HG03565 (cell line): Measurements from ENCODE around the gene NTS.
A peak's percentile ranks its signal among the peaks of the same experiment; 100 is the strongest.

Source experiments
- ATAC-seq: cut with Tn5 transposase; IDR thresholded peaks from one replicate; pipeline ENCODE4 v1.9.1; 2021; ENCODE audit warnings: mild to moderate bottlenecking, moderate library complexity; ENCODE audit not compliant: unreplicated experiment

NTS gene

GRCh38 chr12:85874031-85874461, at the start of gene NTS:
TSS of gene NTS (plus strand) at chr12:85874295. CDS start at chr12:85874404, 109 bp downstream.
- peak; percentile 71 for ATAC-seq

GRCh38 chr12:85825746-85826145, 48.3 kb upstream of the NTS start:
- no peak for ATAC-seq

- ATAC-seq, result no peak
These were observed 45.5 kb upstream of the NTS start for GRCh38 chr12:85828576-85828975.

DNA sequence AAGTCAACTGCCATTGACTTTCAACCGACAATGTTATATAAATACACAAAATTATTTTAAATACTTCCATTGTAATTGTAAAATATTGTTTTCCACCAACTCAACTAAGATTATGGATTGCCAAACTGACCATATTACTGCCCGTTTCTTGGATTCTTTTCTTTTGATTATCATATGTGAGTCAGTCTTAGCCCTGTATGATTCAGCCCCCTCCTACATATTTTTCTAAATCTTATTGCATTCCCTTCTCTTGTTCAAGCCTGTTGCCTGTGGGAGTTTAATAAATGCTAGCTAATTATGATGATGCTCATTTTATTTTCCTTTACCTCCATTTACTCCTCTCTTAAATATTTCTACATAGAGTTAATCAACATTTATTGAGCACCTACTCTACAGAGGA, 44.7 kb upstream of the NTS start:
- no peak for ATAC-seq

DNA sequence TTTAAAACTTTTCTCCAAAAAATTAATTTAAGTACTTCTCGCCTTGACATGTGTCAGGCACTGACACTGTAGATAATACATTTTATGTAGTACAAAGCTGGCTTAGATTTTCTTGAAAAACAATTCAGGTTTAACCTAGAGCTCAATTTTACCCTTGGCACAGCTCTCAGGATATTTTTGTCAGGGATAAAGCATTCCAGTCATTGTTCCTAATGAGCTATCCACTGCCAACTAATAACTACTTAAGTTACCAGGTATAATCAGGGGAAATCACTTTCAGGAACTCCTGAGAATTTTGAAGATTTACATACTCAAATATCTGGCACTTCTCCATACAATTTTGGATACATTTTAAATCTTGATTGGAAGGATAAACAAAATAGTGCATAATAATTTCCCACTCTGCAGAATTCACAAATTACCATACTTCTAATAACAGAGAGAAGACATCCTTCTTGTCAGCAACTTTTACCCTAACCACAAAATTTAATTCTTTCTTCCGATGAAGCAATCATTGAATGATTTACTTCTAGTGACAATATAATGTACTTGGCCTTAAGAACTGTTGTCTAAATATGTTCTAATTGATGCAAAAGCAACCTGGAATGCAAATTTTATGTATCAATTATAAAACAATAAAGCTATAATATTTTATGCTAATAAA, 42.6 kb upstream of the NTS start:
- no peak for ATAC-seq

DNA sequence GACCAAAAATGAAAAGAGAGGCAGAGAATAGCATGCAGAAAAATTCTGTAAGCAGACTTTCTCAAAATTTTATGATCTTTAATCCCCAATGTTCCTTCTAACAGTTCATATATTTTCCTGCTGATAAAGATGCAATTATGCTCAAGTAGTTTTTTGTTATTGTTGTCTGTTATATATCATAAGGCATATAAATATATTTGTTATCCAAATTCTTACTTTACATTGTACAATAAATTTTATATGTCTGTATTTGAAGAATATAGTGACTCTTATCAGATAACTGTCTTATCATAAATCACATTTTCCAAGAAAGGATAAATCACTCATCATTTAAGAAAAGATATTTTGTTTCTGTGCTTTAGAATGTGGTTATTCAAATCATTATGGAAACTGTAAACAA, 40.5 kb upstream of the NTS start:
- ATAC-seq, result no peak

DNA sequence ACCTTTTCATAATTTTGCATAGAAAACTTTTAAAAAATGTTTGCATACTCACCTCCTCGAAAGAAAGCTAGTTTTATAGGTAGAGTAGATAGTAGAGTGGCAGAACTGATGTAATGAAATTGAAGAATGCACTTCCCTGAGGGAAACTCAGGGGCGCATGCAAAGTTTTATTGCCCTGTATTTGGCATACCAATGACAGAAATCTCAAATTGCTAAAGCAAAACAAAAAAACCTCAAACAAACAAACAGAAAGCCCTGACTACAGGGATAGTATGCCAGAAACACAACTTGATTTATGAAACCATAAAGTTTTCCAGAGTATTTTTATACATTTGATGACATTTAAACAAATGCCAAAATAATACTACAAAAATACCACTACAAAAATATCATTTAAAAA, 39.7 kb upstream of the NTS start:
- no peak for ATAC-seq

GRCh38 chr12:85835426-85836196, 38.5 kb upstream of the NTS start:
- no peak for ATAC-seq

DNA sequence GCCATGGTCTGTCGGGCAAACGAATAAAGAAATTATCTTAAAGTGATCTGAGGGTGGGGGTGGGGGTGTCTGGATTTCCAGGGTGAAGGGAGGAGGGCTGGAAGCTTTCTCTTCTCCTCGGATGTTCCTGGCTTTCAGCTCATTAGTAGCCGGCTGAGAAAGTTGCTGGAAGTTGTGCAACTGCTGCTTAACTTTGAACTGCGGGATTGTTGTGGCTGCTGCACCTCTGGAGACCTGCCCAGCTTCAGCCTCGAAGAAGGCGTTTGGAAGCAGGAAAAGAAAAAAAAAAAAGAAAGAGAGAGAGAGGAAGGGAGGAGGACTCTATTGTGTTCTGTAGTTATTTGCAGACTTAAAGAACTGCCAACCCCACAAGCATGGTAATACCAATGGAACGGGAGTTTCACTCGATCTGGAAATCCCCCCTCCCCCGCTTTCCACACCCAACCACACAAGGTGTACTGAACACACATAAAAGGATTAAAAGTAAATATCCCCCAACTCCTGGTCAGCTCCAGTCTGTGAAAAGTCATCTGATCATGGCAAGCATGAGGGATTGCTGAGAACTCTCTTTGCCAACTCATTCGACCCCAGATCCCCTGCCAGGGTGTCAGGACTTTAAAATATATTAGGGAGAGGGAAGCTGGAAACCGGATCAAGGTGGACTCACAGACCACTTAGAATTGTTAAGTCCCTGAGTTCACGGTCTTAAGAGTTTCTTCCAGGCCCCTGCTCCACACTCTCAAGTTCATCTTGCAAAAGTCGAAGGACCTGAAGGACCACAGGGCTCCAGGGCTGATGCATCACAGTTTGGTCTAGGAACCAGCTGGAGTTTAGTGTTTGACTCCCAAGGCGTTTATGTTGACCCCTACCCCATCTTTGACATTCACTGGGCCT, 37.7 kb upstream of the NTS start, which contains the start of gene RASSF9:
Gene RASSF9, minus strand, starts transcription at position 213 of the 894 bp plus-strand sequence. Its CDS starts 208 bp downstream, at position 5.
- no peak for ATAC-seq

- ATAC-seq, result no peak
These were observed 30.3 kb upstream of the NTS start for GRCh38 chr12:85843606-85844310.

DNA sequence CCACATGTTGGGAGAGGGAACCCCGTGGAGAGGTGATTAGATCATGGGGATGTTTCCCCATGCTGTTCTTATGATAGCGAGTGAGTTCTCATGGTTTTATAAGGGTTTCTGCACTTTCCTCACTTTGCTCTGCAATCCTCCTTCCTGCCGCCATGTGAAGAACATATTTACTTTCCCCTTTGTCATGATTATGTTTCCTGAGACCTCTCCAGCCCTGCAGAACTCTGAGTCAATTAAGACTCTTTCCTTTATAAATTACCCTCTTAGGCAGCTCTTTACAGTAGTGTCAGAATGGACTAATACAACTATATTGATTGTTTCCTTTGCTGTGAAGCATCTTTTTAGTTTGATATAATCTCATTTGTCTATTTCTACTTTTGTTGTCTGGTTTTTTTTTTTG, 24.8 kb upstream of the NTS start:
- ATAC-seq, result no peak

DNA sequence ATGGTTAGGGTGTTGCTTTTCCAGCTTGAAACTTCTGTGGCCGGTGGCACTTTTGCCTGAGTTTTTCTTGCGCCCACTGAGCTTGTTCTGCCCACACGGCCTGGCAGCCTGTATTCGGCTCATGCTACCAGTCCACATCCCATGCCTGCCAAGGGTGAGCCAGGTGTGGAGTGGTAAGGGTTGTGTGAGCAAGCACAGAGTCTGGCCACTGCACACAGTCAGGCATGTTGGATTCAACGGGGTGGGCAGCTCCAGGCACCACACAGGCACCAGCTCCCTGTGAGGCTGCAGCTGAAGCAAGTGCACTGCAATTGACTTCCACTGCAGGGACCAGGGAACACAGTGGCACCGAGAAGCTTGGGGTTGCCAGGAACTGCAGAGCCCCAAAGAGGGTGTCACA, 18.8 kb upstream of the NTS start:
- no peak for ATAC-seq

DNA sequence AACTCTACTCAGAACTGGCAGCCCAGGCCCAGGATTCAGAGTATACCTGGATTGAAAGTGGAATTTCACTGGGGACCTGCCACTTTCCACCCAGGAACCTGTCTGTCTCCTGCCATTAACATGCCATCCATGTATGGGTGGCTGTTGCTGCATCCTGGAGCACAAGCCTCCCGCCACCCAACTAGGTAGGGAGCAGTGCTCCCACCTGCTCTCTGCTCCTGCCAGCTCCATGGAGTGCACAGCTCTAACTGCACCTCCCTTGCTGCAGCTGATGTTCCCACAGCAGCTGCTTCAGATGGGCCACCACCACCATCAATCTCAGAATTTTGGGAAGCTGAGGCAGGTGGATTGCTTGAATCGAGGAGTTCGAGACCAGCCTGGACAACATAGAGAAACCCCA, 17.1 kb upstream of the NTS start:
- ATAC-seq, result no peak

GRCh38 chr12:85865890-85866289, 8.2 kb upstream of the NTS start:
- ATAC-seq, result no peak

DNA sequence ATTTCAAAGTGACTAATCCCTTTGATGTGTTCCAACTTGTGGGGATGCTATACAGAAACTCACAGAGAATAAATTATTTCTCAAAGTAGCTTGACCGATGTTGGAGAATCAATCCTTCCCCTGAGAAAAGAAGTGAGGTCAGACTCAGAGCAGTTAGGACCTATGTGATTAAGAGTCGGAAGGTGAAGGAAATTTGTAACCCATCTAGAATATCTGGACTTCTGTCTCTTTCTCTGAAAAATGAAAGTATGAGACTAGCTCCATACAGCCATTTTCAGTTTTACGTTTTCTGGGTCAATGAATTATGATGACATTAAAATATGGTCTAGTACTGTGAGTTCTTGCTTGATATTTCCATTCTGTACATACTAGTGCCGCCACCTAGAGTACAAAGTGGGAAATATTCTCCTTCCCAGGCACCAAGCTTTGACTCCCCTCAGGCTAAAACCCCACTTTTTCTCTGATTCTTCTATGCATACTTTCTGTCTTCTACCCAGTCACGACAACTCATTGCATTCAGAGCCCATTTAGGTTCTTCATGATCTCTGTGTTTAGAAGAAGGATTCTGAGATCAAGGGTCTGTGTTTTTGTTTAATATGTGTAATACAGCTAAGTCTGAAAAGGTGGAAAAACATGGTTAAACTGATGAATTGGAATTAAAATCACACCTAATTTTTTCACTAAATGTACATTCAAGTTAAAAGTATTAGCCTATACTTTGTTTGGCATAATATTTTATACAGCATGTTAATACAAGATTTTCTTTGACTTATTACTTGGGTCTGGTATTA, 6.9 kb upstream of the NTS start:
- peak; percentile 95 for ATAC-seq

GRCh38 chr12:85872497-85873091, 1.5 kb upstream of the NTS start:
- ATAC-seq, result peak; percentile 82

DNA sequence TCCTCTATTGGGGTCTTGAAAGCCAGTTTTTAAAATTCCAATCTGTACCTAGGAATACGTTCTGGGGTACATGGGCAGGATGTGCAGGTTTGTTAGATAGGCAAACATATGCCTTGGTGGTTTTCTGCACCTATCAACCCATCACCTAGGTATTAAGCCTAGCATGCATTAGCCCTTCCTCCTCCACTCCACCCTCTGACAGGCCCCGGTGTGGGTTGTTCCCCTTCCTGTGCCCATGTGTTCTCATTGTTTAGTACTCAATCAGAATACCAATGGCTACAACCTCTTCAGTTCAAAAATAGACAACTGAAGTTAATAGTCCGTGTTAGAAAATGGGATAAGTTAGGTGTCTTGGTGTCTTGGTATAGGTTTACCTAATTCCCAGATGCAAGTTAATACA, 3.4 kb downstream of the NTS start:
- ATAC-seq, result no peak

DNA sequence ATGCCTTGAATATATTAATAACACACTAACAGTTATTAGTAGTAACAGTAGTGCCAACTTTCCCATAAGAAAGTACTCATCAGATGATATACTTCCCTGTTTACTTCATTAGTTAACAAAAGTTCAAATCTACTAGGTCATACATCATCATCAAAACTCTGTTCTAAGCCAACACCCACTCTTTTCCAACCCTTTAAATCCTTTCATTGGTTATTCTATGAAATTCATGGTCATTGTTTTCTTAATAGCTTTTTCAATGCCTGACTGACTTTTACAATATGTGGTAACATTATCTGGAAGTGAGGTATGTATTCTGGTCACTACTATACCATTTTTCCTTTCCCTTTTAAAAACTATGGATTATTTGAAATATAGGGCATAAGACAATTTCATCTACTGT, 9.7 kb downstream of the NTS start:
- ATAC-seq, result no peak

DNA sequence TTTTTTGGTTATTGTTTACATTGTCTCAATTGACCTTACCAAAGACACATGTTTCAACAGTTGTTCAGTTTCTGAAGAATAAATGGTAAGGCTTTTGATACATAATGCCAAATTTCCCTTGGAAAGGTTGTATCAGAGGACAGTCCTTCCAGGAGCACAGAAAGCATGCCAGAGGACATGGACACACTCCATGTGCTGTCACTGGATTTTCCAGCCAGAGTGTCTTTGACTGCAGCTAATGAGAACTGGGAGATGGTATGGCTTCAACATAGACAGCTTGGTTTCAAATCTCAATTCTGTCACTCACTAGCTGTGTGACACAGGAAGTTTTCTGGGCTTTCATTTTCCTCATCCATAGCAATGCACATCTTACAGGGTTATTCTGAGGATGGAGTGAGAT, 20.6 kb downstream of the NTS start:
- no peak for ATAC-seq
